Liver (tissue), 9 donors: ENCODE results near the gene BCAR1. TPM values are rescaled to one million over a fixed set of nuclear protein-coding genes. Genes with fewer than 3 reads are reported as not detected.

ENCODE experiments used
- DNase-seq: peaks from one replicate; pipeline ENCODE4 v3.0.0-alpha.2; 2017; ENCODE audit warnings: low spot score
- H3K27ac ChIP-seq, 2 donors: one replicate each; pipeline ENCODE4 v1.7.0; 2013; ENCODE audit warnings: inconsistent platforms in 2 of 2, low read length in 2 of 2, control low read depth in 1 of 2, low read depth in 1 of 2, mild to moderate bottlenecking in 1 of 2
- H3K27me3 ChIP-seq, 4 donors: one replicate each; pipeline versions ENCODE4 v1.6.1 to v1.7.0; 2013; ENCODE audit warnings: low read length in 3 of 4, inconsistent platforms in 1 of 4, mild to moderate bottlenecking in 1 of 4, moderate library complexity in 1 of 4; ENCODE audit not compliant: control insufficient read depth in 4 of 4, insufficient read depth in 4 of 4
- H3K36me3 ChIP-seq, 4 donors: one replicate each; pipeline versions ENCODE4 v1.6.1 to v1.7.0; 2013; ENCODE audit warnings: low read length in 3 of 4, mild to moderate bottlenecking in 3 of 4, low read depth in 1 of 4, moderate library complexity in 1 of 4; ENCODE audit not compliant: control insufficient read depth in 4 of 4, insufficient read depth in 3 of 4
- H3K4me1 ChIP-seq, 4 donors: one replicate each; pipeline versions ENCODE4 v1.6.1 to v1.7.0; 2013; ENCODE audit warnings: low read length in 3 of 4, mild to moderate bottlenecking in 3 of 4, moderate library complexity in 1 of 4; ENCODE audit not compliant: control insufficient read depth in 4 of 4, insufficient read depth in 4 of 4
- H3K4me3 ChIP-seq, 3 donors: one replicate each; pipeline versions ENCODE4 v1.6.1 to v1.7.0; 2013; ENCODE audit warnings: low read length in 3 of 3, control low read depth in 1 of 3, low read depth in 1 of 3, mild to moderate bottlenecking in 1 of 3
- H3K9ac ChIP-seq, 2 donors: one replicate each; pipeline ENCODE4 v1.7.0; 2013; ENCODE audit warnings: low read length in 2 of 2, mild to moderate bottlenecking in 2 of 2, moderate library complexity in 2 of 2, control low read depth in 1 of 2, low read depth in 1 of 2
- H3K9me3 ChIP-seq, 4 donors: one replicate each; pipeline versions ENCODE4 v1.6.1 to v1.7.0; 2013; ENCODE audit warnings: low read length in 3 of 4; ENCODE audit not compliant: control insufficient read depth in 4 of 4
- ATF3 ChIP-seq: IDR thresholded peaks from 2 replicates; pipeline ENCODE4 v1.6.1; 2016; ENCODE audit warnings: antibody characterized with exemption
- CTCF ChIP-seq: fragments of 150-350 bp; IDR thresholded peaks from 2 replicates; pipeline ENCODE4 v1.5.1; 2017; ENCODE audit warnings: improper control_type of control experiment, low read depth, low read length; ENCODE audit not compliant: missing input control
- EGR1 ChIP-seq, 2 donors: IDR thresholded peaks; 2 replicates each; pipeline ENCODE4 v1.6.1; 2016 to 2018; ENCODE audit warnings: antibody characterized with exemption in 2 of 2, low read depth in 2 of 2
- FOXA1 ChIP-seq: IDR thresholded peaks from 2 replicates; pipeline ENCODE4 v1.6.1; 2016; ENCODE audit warnings: antibody characterized with exemption
- FOXA2 ChIP-seq: IDR thresholded peaks from 2 replicates; pipeline ENCODE4 v1.6.1; 2016; ENCODE audit warnings: antibody characterized with exemption
- GABPA ChIP-seq, 2 donors: IDR thresholded peaks in 1 of 2; conservative IDR thresholded peaks in 1 of 2; 2 replicates each; pipeline ENCODE4 v1.6.1; 2016; ENCODE audit warnings: antibody characterized with exemption in 2 of 2, mild to moderate bottlenecking in 1 of 2, moderate library complexity in 1 of 2
- HNF4A ChIP-seq, 2 donors: conservative IDR thresholded peaks; 2 replicates each; pipeline ENCODE4 v1.6.1; 2016; ENCODE audit warnings: antibody characterized with exemption in 2 of 2, mild to moderate bottlenecking in 2 of 2
- HNF4G ChIP-seq: IDR thresholded peaks from 2 replicates; pipeline ENCODE4 v1.6.1; 2016; ENCODE audit warnings: antibody characterized with exemption
- JUND ChIP-seq, 2 donors: IDR thresholded peaks; 2 replicates each; pipeline ENCODE4 v1.6.1; 2016; ENCODE audit warnings: antibody characterized with exemption in 2 of 2
- MAX ChIP-seq: IDR thresholded peaks from 2 replicates; pipeline ENCODE4 v1.6.1; 2016; ENCODE audit warnings: antibody characterized with exemption
- NR2F2 ChIP-seq: IDR thresholded peaks from 2 replicates; pipeline ENCODE4 v1.6.1; 2016; ENCODE audit warnings: antibody characterized with exemption
- RAD21 ChIP-seq, 2 donors: IDR thresholded peaks; 2 replicates each; pipeline ENCODE4 v1.6.1; 2016; ENCODE audit warnings: antibody characterized with exemption in 2 of 2, mild to moderate bottlenecking in 2 of 2
- REST ChIP-seq: IDR thresholded peaks from 2 replicates; pipeline ENCODE4 v1.6.1; 2016; ENCODE audit warnings: antibody characterized with exemption, mild to moderate bottlenecking
- RXRA ChIP-seq, 2 donors: IDR thresholded peaks; 2 replicates each; pipeline ENCODE4 v1.6.1; 2017 to 2018; ENCODE audit warnings: antibody characterized with exemption in 2 of 2, mild to moderate bottlenecking in 1 of 2
- SP1 ChIP-seq: IDR thresholded peaks from 2 replicates; pipeline ENCODE4 v1.6.1; 2018; ENCODE audit warnings: antibody characterized with exemption, mild to moderate bottlenecking
- TAF1 ChIP-seq: conservative IDR thresholded peaks from 2 replicates; pipeline ENCODE4 v1.6.1; 2016; ENCODE audit warnings: antibody characterized with exemption, mild to moderate bottlenecking
- YY1 ChIP-seq: IDR thresholded peaks from 2 replicates; pipeline ENCODE4 v1.6.1; 2016; ENCODE audit warnings: antibody characterized with exemption, mild to moderate bottlenecking
- ZBTB33 ChIP-seq: IDR thresholded peaks from 2 replicates; pipeline ENCODE4 v1.6.1; 2016; ENCODE audit warnings: antibody characterized with exemption
- WGBS: extraction: QIAGEN DNeasy Blood & Tissue Kit; methylation state at CpG from one replicate; pipeline ENCODE4 v1.1.7; 2013; 5-methylcytosine and 5-hydroxymethylcytosine counted together
- polyA plus RNA-seq, 2 donors: library from polyadenylated mRNA; stranded (reverse) in 1 of 2; unstranded in 1 of 2; fragments of 200-250 nt in 1 of 2; fragments of >200 nt in 1 of 2; fragmentation: Nextera tagmentation in 1 of 2; extraction: Ambion mirVana in 1 of 2; gene quantifications; one replicate each; pipeline versions ENCODE4 v1.2.1 to v1.2.3, GENCODE V29; 2013 to 2015
- total RNA-seq, 2 donors: library from RNA; depleted of rRNA; stranded (reverse); fragments of >200 nt; gene quantifications; one replicate each; pipeline ENCODE4 v1.2.3, GENCODE V29; 2014
- donor health status: healthy.
- donor health status: healthy.
- donor health status: healthy.
- donor health status: healthy.
- donor health status: healthy.

BCAR1 gene
- total and polyA plus RNA-seq, 4 donors = 10.1 to 32.2 (median 20.2) TPM

GRCh38 chr16:75267631-75268264 is 16.3 kb upstream of the BCAR1 start:
- Histone ChIP-seq H3K9me3 (no peaks in the 10 kb centered on the region), H3K9ac (no peak overlapping the region), H3K36me3 (no peaks in the 10 kb centered on the region), H3K27ac (no peak overlapping the region), H3K4me1 (peaks cover 14 to 32% (median 28%) of the 10 kb centered on the region in 4 donors), H3K4me3 (no peak overlapping the region), H3K27me3 (no peaks in the 10 kb centered on the region)
- 82% methylated on average over 10 of the region's 10 CpGs for WGBS
- TF ChIP-seq SP1 = no peak
- DNase-seq = no peak

- Histone ChIP-seq H3K27me3 (no peaks in the 10 kb centered on the region), H3K9ac (peak overlapping the region in 1 of 2 donors; percentile 93), H3K27ac (no peak overlapping the region), H3K9me3 (no peaks in the 10 kb centered on the region), H3K4me1 (peaks cover 21 to 40% (median 35%) of the 10 kb centered on the region in 4 donors), H3K36me3 (no peaks in the 10 kb centered on the region), H3K4me3 (no peak overlapping the region)
- 93% methylated on average over 27 of the region's 27 CpGs for WGBS
- DNase-seq = no peak
- TF ChIP-seq ZBTB33 (no peak), MAX (no peak), GABPA (IDR thresholded peaks at IDR 0.05 in 1 of 2, conservative IDR thresholded peaks at IDR 0.05 in 1 of 2) (no peak), YY1 (no peak), HNF4A (conservative IDR thresholded peaks at IDR 0.05) (no peak), FOXA1 (no peak), NR2F2 (no peak), CTCF (no peak), EGR1 (IDR thresholded peaks at IDR 0.05; ENCODE audit: low read depth in 2 of 2) (no peak), RXRA (IDR thresholded peaks at IDR 0.05) (no peak), ATF3 (no peak), JUND (IDR thresholded peaks at IDR 0.05) (no peak), RAD21 (IDR thresholded peaks at IDR 0.05) (no peak), FOXA2 (no peak), TAF1 (no peak), SP1 (no peak), REST (no peak), HNF4G (no peak)
Measured at GRCh38 chr16:75266738-75267630, 15.6 kb upstream of the BCAR1 start.
